GM20000 (cell line): Measurements from ENCODE around the gene CACNA2D4.
"Not testable (repeated sequence)": the region's sequence is repeated elsewhere in the genome, so short reads cannot be mapped to it uniquely, and the experiment has no call there.

Experiments
- DNase-seq: peaks from one replicate; pipeline ENCODE4 v3.0.0; 2012; ENCODE audit warnings: low spot score
- CTCF ChIP-seq: IDR thresholded peaks from 2 replicates; pipeline ENCODE4 v1.5.1; 2012; ENCODE audit warnings: mild to moderate bottlenecking, control low read depth; ENCODE audit errors: extremely low read depth, missing control alignments

Gene CACNA2D4

GRCh38 chr12:1820191-1820895 lies 98.1 kb downstream of the CACNA2D4 start, which contains the start of gene LRTM2:
Gene LRTM2 (plus strand): TSS chr12:1820565. CDS start chr12:1828149, 7,584 bp downstream.
- TF ChIP-seq CTCF, result no peak
- DNase-seq, result no peak

GRCh38 chr12:1819571-1819970 lies 98.9 kb downstream of the CACNA2D4 start:
- no peak for DNase-seq

GRCh38 chr12:1819050-1819449 lies 99.4 kb downstream of the CACNA2D4 start:
- DNase-seq, result no peak
- TF ChIP-seq CTCF, result no peak

More at GRCh38 chr12:1819571-1819970, 98.9 kb downstream of the CACNA2D4 start:
- TF ChIP-seq CTCF, result no peak

GRCh38 chr12:1817928-1818327 lies 100.5 kb downstream of the CACNA2D4 start:
- not testable (repeated sequence) for DNase-seq

- DNase-seq, result no peak
- no peak for TF ChIP-seq CTCF
These were observed 101.6 kb downstream of the CACNA2D4 start for GRCh38 chr12:1816730-1817348.

- no peak for DNase-seq
- no peak for TF ChIP-seq CTCF
These were observed 102.4 kb downstream of the CACNA2D4 start for GRCh38 chr12:1815814-1816729.

GRCh38 chr12:1815108-1815507 lies 103.3 kb downstream of the CACNA2D4 start:
- DNase-seq, result no peak

More at GRCh38 chr12:1815108-1815507, 103.3 kb downstream of the CACNA2D4 start:
- no peak for TF ChIP-seq CTCF
